Cardiac septum (tissue), 1 donor: Measurements from ENCODE around the gene FOXF2. TPM values are rescaled to one million over a fixed set of nuclear protein-coding genes. Genes with fewer than 3 reads are reported as not detected.

Experiments
- DNase-seq: peaks from one replicate; pipeline ENCODE4 v3.0.0-alpha.2; 2020; ENCODE audit warnings: low spot score
- intact Hi-C: fragments of 100-400 bp; cut with DNase I; formaldehyde crosslinking; loops from one replicate; pipeline ENCODE4 v1.14.0; 2022
- total RNA-seq: library from RNA; stranded (reverse); fragmentation: NEBNext Ultra II Directional; extraction: Animal tissue kit (Norgen Biotek cat#: 25700); gene quantifications from one replicate; pipeline ENCODE4 v1.2.1, GENCODE V29; 2021
- donor health status: DM: no; HTN: no; CAD: no.

The FOXF2 gene
- total RNA-seq, 1 donor from 2014 or later = 0.43 TPM

DNA sequence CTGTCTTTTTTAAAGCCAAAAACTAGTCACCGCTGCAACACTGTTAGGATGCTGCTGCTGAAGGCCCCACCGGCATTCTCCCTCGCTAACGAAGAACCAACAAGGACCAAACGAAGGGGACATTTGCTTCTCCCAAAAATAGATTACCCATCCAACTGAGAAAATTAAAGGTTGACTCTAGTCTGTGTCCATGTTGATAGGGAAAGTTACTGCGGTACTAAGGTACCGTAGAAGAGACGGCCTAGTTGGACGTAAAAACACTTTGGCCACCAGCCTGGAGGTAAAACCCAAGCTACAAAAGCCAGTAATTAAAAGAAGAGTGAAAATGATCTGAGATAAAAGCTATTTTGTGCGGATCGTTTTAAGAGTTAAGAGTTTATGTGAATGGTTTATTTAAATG, 11.8 kb upstream of the FOXF2 start:
- no peak for DNase-seq
- intact Hi-C loops = no loop called here

DNA sequence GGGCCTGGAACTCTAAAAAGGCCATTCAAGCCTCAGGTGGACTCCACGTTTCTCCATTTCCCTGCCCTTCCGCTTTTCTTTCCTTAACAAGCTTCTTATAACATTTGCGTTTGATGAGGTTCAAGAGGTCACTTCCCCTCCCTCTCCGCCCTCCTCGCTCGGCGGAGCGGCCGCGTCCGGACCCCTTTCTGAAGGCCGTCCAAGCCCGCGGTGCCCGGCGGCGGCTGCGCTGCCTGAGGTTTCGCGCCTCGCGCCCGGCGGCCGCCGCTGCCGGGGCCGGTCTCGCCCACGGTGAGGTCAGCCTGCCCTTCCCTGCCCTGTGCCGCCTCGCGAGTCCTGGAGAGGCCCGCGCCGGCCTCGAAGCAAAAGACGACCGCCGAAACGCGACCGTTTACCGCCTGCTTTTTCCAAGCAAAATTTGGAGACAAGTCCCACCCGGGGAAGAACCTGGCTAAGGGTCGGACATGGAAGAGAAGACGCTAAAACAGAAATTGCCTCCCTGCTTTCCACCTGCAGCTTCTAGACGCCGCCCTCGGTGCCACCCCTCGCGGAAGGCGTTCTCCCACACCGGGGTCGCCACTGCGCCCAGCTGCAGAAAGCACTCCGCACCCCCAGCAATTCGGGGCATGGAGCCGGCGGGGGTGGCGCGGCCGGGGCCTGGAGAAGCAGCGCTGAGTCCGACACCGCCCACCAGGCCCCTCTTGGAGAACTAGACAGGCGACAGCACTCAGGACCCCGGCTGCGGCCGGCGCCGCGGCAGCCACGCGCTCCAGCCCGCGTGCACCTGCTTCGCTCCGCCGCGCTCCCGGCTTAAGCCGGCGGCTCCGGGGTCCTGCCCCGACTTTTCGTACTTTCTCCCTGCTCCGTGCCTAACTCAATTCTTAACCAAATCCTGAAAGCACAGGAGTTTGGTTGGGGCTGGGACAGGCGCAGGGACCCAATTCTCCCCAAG, 11.0 kb upstream of the FOXF2 start:
- intact Hi-C loops = no loop called here
- DNase-seq = no peak

DNA sequence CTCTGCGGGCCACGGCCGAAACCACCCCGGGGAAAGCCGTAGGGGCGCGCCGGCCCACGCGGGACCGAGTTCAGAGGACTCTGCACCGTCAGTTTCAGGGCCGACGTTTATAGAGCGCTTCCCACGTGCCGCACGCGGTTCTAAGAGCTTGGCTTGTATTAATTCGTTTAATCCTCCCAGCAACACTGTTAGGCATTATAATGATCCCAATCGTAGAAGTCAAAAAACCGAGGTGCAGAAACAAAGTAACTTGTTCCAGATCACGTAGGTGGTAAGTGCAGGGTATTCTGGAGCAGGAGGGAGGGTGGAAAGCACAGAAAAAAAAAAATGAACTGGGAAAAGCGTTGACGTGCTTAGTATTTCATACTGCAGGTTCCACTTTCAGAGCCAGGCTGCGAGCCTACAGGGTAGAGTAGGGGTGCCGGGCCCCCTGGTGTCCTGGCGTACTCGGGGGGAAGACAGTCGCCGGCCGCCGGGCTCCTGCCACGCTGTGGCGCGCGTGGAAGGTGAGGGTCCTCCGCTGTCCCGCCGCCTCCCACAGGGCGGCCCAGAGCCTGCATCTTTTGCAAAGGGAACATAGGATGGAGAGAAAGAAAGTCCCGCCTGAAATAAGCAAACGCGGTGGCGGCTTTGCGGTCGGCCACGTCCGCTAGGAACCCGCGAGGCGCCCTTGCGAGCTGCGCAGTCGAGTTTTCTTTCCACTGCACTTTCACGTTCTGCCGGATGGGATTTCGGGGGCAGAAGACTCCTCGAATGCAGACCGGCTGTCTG, 10.2 kb upstream of the FOXF2 start:
- DNase-seq = no peak
- intact Hi-C loops = no loop called here

DNA sequence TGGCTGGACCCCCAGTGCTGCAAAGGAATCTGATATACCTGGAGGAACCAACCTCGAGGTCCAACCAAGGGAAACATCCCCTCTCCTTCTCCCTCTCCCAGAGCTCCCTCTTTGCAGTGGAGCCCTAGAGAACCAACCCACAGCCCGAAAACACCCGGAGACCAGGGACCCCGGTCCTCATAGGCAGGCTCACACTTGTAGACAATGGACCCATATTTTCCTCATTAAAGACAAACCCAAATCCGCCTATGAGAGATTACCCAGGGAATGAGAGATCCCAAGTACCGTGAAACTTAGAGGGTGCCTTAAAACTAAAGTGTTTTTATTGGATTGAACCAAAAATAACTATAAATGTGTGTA, 9.6 kb upstream of the FOXF2 start:
- intact Hi-C loops = loop anchor here (2.0 to 5.0 kb wide), 2 partner anchors 467 to 583 kb away; no protein-coding TSS in a partner anchor
- DNase-seq = no peak

DNA sequence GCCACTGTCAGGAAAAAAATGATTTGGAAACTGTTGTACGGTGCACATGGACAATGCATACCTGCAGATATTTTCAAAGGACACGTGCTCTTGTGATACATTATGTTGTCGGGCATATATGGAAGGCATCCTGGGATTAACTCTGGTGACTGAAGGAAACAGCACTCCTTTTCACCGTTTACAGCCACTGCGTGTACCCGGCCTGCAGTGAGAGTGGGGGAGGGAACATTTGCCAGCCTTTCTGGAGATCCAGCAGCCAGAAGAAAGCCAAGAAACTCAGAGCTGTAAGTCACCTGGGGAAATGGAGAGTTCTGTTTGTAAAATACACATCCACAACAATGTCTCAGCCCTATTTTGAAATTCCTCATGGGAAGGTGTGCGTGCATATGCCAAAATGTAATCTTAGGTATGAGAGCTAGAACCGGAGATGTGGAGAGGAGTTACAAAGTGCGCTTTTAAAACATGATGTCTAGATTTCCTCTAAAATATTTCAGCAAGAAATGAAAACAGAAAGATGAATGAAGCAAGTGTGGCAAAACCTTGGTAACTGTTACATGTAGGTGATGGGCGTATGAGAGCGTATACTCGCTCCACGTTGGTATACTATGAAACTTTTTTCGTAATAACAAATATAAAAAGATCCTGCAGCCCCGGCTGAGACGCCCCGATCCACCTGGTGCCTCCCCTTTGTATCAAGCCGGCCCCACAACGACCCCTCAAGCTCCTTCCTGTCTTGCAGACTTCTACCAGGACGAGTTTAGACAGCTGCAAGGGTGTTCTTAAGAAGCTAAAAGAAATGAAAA, 8.6 kb upstream of the FOXF2 start:
- intact Hi-C loops = loop anchor here (2.0 to 5.0 kb wide), 2 partner anchors 469 to 584 kb away; no protein-coding TSS in a partner anchor

DNA sequence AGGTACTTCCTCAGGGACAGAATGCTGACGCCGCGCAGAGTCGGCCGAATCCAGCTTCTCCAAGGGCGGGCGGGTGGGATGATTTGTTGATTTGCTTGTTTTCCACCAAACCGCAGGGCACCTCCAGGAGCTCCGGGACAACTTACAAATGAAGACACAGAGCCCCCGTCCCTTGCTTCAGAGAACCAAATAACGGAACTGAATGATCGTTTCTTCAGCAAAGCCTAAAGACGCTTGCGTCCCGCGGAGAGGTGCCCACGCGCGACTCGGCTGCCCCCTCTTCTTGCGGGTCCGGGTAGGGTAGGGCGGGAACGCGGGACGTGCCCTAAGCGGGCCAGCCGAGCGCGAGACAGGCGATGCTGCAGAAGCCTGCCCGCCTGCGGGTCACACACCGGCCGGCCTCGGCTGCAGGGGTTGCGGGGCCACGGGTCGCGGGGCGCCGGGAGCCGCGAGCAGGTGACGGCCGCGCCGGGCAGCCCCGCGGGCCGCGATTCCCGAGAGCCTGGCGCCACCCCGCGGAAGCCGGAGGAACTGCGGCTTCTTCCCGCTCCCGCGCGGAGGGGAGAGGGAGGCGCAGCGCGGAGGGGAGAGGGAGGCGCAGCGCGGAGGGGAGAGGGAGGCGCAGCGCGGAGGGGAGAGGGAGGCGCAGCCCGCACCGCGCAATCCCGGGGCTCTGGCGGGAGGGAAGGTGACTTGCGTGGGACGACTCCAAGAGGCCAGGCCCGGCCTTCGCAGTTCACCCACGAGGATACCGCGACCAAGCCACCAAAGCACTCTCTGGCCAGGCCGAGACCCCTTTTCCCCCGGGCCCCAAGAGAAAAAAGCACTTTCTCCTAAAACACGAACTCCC, 7.7 kb upstream of the FOXF2 start:
- DNase-seq = no peak
- intact Hi-C loops = loop anchor here (2.0 to 5.0 kb wide), 2 partner anchors 469 to 585 kb away; no protein-coding TSS in a partner anchor

More for the DNA sequence above, 8.6 kb upstream of the FOXF2 start:
- no peak for DNase-seq

DNA sequence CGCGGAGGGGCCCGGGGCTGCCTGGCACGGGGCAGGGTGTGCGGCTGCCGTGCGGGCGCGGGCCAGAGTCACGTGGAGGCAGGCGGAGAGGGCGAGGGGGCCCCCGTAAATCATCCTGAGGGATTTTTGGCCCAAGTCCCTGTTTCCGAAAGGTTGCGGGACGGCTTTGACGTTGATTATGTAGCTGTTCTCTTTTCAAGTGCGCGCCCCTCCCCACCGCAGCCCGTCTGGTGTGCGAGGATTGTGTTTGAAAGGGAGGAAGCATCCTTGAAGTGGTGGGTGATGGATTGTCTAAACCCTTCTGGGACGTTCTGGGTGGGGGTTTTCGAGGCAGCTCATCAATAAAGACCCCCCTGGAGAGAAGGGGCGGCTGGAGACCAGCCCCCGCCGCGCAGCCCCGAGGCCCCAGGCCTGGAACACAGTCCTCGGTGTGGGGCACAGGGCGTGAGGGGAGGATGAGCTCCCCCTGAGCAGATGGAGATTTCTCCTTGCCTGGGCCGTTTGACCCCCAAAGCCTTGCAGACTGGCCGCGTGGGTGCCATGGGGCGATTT, 7.0 kb upstream of the FOXF2 start:
- intact Hi-C loops = loop anchor here (5.0 kb wide), 1 partner anchor 470 kb away; no protein-coding TSS in a partner anchor
- DNase-seq = no peak

DNA sequence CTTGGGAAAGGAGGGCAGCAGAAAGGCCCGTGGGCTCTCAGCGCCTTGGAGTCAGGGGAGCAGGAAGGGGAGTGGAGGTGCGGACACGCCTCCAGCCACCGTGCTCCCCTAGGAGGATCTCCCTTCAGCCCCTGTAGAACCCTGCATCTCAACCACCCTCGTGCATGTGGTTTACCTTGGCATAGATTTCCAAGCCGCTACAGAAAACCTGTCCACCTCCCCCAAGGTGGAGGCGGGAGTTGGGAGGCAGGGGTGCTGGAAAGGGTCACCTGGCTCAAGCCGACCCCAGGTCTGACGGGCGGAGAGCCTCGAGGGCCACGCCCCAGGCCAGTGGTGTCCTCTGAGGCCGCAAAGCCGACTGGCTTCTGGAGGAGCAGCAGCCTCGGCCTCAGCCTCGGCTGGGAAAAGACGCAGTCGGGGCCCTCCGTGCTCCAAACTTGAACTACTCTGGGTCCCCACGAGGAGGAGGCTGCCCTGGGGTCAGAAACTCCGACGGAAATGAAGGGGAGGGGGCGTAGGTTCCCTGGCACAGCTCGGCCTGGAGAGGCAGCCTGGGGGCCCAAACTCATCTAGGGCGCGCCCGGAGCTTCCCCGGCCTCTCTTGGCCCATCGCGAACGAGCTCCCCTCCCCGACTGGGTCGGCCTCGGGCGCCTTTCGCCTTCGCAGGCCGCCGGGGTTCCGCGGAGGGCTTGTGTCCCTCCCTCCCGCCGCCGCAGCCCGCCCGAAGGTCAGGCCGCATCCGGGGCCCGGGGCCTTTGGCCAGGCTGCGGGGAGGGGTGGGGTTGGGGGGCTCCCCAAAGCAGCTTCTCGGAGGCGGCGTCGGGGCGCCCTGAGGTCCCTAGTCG, 6.3 kb upstream of the FOXF2 start:
- intact Hi-C loops = loop anchor here (5.0 kb wide), 1 partner anchor 471 kb away; no protein-coding TSS in a partner anchor
- no peak for DNase-seq

DNA sequence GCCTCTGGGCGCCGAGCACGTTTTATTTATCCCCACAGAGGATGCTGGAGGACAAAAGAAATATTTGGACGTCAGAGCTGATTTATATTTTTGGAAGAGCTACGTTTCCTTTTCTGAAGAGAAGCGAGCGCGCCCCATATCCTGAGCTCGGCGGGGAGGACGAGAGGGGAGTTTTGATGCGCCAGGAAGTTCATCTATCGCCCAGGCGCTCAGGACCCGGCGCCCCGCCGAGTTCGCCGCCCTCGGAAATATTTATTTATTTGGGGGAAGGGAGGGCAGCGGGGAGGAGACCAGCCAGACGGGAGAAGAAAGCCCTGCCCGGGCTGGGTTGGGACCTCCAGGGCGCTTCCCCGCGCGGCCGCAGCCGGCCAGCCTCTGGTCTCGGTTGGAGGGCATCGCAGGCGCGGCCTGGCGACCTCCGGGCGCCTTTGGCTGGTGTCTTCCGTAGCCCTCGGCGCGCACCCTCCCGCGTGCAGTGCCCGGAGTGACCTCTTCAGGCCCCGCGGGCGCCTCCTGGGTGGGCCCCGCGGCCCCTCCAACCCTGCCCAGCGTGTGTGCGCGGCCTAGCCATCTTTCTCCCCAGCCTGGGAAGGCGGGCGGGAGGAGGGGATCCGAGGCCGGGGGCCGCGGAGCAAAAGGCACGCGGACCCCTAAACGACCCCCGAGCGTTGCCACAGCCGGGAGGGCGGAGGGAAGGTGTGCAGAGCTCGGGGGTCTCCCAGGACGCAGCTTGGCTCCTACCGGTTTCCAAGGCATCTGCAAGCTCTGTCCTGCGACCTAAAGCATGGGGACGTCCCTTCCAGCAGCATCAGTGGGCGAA, 5.4 kb upstream of the FOXF2 start:
- intact Hi-C loops = loop anchor here (5.0 kb wide), 1 partner anchor 472 kb away; no protein-coding TSS in a partner anchor
- DNase-seq = no peak

DNA sequence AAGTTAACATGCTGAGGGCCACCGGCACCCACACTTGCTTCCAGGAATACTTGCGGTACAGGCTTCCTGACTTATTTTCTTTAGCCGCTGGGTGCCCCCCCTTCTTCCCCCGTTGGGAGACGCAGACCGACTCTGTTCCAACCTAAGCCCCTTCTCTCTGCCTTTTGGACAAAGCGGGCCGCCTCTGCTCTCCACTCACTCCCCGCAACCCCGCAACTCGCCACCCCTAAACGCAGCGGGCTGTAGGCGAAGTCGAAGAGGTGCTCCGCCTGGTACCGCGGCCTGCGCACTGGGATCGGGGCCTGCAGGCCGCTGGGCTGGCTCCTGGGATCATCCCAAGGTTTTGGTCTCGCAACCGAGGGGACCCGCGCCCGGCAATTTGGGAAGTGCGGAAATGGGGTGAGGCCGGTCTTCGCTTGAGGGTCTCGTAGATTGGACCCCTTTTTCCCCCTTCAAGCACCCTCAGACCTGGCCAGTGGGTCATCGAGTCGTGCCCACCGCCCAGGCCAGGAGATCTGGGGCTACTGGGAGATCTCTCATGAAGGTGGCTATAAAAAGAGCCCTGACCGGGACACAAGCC, 4.7 kb upstream of the FOXF2 start:
- DNase-seq = no peak
- intact Hi-C loops = loop anchor here (5.0 kb wide), 1 partner anchor 472 kb away; no protein-coding TSS in a partner anchor

DNA sequence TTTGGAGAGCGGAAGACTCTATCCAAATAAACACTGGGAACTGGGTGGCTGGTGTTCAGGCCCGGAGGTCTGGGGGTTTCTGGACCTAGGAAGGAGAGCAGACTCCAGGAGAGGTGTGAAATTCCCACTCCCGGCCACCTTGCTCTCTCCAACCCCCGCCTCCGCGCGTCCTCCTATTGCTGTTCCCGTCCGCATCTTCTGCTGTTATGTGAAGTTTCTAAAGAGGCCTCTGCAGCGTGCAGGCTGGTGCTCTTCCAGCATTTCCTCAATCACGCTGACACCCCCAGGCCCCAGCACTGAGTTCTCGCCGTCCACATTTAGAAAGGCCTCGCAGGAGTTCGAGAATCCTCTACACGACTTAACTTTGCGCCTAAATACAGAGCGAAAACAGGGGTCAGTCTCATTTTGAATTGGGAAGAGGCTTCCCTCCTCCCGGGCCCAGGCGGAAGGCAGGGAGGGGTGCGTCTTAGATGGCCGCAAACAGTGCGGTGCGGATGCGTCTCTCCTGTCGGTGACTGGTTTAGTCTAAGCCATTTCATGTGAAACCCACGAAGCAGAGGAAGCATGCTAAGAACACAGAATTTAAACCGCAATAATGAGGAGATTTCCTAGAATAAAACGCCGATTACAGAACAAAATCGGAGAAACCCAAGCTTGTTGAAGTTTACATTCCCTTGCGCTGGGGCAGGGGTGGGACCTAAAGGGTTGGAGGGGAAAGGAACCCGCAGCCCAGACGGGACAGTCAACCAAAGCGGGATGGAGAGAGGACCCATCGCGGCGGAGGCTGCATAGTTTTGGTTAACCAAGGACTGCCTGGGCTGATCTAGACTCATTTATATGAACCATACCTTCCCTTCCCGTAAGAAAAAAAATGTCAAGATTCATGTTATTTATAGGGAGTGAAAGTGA, 4.0 kb upstream of the FOXF2 start:
- intact Hi-C loops = no loop called here
- no peak for DNase-seq

DNA sequence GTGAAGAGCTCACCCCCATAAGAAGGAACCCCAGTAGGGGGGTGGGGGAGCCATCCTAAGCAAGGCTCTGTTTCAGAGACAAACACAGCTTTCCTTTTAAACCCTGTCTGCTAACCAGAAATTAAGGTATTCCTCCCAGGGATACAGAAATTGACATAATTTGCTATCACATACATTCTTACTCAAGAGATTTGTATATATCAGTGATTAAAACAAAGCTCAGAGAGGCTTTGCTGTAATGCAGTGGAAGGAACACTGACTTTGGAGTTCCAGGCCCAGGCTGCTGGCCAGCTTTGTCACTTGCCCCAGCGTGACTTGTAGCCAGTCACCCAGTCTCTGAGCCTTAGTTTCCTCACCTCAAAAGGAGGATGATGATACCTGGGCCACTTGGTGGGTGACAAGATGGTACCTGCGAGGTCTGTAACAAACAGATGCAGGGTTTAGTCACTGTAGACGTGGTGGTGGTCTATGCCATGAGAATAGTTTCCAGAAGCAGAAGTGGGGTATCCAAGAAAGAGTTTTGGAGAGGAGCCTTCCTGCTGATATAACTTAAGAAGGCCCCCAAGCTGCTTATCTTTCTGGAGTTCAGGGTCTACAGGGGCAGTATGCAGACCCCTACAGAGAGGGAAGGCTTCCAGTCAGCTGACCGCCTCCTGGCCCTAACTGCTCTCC, 3.2 kb upstream of the FOXF2 start:
- intact Hi-C loops = no loop called here
- DNase-seq = no peak

DNA sequence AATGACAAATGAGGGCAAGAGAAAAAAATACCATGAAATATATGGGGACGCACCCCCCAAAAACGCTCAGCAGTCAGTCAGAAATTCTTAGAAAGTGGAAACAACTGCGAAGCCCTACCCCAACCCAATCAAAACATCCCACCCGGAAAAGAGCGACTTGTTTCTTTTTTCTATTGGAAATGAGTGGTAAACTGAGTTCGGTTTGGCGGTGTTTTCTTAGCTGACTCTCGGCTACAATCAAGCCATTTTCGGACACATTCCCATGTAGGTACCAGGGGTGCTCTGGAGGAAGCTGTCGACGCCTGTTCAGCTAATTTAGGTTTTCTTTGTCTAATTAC, 1.9 kb upstream of the FOXF2 start:
- DNase-seq = no peak
- intact Hi-C loops = no loop called here

DNA sequence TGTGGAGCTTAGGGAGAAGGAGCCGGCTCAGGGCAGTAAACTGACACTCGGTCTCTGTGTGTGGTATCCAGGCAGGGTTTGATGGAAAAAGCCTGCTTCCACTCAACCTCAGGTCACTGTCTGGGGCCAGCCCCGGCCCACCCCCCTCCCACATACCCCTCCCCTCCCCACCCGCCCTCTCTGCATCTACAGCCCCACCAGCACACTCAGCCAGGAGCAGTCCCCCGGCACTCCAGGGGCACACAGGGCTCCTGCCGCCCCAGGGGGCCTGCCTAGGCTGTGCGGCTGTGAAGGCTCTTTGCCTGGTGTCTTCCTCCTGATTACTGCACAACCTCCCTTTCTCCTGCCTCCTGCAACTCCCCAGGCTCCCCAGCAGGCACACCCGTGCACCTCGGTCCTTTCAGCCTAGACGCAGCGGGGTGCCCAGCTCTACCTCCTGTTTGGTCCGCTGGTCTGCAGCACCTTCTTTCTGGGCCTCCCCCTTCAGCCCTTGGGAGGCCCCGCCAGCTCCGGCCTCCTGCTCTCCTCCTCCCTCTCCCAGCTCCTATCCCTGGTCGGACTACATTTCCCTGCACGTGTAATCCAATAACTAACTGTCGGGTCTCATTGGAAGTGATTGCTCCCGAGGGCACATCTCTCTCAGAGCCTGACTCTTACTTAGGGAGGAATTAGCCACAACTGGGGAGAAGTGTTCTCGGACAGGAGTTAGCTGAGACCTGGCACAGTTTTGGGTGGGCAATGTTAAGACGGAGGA, 1.3 kb upstream of the FOXF2 start:
- intact Hi-C loops = no loop called here

More for the DNA sequence above, 1.3 kb upstream of the FOXF2 start:
- DNase-seq = no peak
